Bronchial epithelial cell (primary cell): ENCODE data around the gene PRICKLE1. TPM values are rescaled to one million over a fixed set of nuclear protein-coding genes. Genes with fewer than 3 reads are reported as not detected.
"Not testable (repeated sequence)": the region's sequence is repeated elsewhere in the genome, so short reads cannot be mapped to it uniquely, and the experiment has no call there.

ENCODE experiments used
- DNase-seq: peaks from one replicate; pipeline ENCODE4 v3.0.0-alpha.2; 2010; ENCODE audit warnings: low read depth
- FAIRE-seq: peaks from 2 replicates; lab custom pipeline; 2011; peaks lifted over from hg19 to GRCh38; lab: Jason Lieb, UNC
- H3K27me3 ChIP-seq: 2 replicates; pipeline ENCODE4 v1.5.1; 2011; ENCODE audit warnings: low read length; ENCODE audit not compliant: control insufficient read depth, insufficient read depth
- H3K36me3 ChIP-seq: 2 replicates; pipeline ENCODE4 v1.5.1; 2011; ENCODE audit warnings: low read length; ENCODE audit not compliant: control insufficient read depth, insufficient read depth
- H3K4me3 ChIP-seq: 2 replicates; pipeline ENCODE4 v1.5.1; 2011; ENCODE audit warnings: mild to moderate bottlenecking, low read depth, low read length, control low read depth
- CTCF ChIP-seq: IDR thresholded peaks from 2 replicates; pipeline ENCODE4 v1.5.1; 2011; ENCODE audit warnings: mild to moderate bottlenecking, moderate library complexity, low read length, control low read depth, inconsistent platforms; ENCODE audit not compliant: insufficient read depth, severe bottlenecking
- total RNA-seq: library from RNA; depleted of rRNA; stranded (reverse); fragments of >200 nt; gene quantifications from 2 replicates; pipeline ENCODE4 v1.2.1, GENCODE V29; 2014

Gene PRICKLE1
- total RNA-seq, 1 donor from 2014 or later, result 1.1 TPM

GRCh38 chr12:42546709-42547108 lies 42.8 kb downstream of the PRICKLE1 start:
- Histone ChIP-seq H3K36me3 (no peaks in the 10 kb centered on the region), H3K27me3 (no peaks in the 10 kb centered on the region), H3K4me3 (no peak overlapping the region)
- no peak for DNase-seq
- FAIRE-seq, result no peak
- TF ChIP-seq CTCF, result no peak

GRCh38 chr12:42541965-42542364 lies 47.6 kb downstream of the PRICKLE1 start:
- FAIRE-seq, result no peak
- H3K36me3 ChIP-seq, result no peaks in the 10 kb centered on the region
- TF ChIP-seq CTCF, result no peak
- no peak for DNase-seq
- no peak overlapping the region for H3K4me3 ChIP-seq
- no peaks in the 10 kb centered on the region for H3K27me3 ChIP-seq

GRCh38 chr12:42541308-42541707 lies 48.2 kb downstream of the PRICKLE1 start:
- not testable (repeated sequence) for FAIRE-seq

GRCh38 chr12:42539696-42540095 lies 49.9 kb downstream of the PRICKLE1 start:
- TF ChIP-seq CTCF, result no peak
- FAIRE-seq (no peak), DNase-seq (no peak)
- Histone ChIP-seq H3K4me3 (no peak overlapping the region), H3K27me3 (no peaks in the 10 kb centered on the region), H3K36me3 (no peaks in the 10 kb centered on the region)

More at GRCh38 chr12:42541308-42541707, 48.2 kb downstream of the PRICKLE1 start:
- H3K36me3 ChIP-seq, H3K4me3 ChIP-seq, H3K27me3 ChIP-seq, DNase-seq: not testable (repeated sequence)

GRCh38 chr12:42538203-42538602 lies 51.3 kb downstream of the PRICKLE1 start:
- TF ChIP-seq CTCF, result no peak
- FAIRE-seq, result no peak
- DNase-seq, result no peak
- Histone ChIP-seq H3K27me3 (no peaks in the 10 kb centered on the region), H3K4me3 (no peak overlapping the region), H3K36me3 (no peaks in the 10 kb centered on the region)

GRCh38 chr12:42534184-42534838 lies 55.2 kb downstream of the PRICKLE1 start:
- no peak for TF ChIP-seq CTCF
- DNase-seq, result no peak
- H3K27me3 ChIP-seq, result no peaks in the 10 kb centered on the region
- H3K36me3 ChIP-seq, result no peaks in the 10 kb centered on the region
- FAIRE-seq, result no peak
- H3K4me3 ChIP-seq, result no peak overlapping the region
